ENCODE results near the gene PIP5K1C. TPM values are rescaled to one million over a fixed set of nuclear protein-coding genes. Genes with fewer than 3 reads are reported as not detected.
A peak's percentile ranks its signal among the peaks of the same experiment; 100 is the strongest.

Gene PIP5K1C
- total and polyA plus RNA-seq, 9 of the 15 experiments (the other 6 are each of a cell fraction or from before 2014, with no cell fraction given) = 0.38 to 22.1 (median 4.1) TPM

- TF ChIP-seq, protein P1, sequence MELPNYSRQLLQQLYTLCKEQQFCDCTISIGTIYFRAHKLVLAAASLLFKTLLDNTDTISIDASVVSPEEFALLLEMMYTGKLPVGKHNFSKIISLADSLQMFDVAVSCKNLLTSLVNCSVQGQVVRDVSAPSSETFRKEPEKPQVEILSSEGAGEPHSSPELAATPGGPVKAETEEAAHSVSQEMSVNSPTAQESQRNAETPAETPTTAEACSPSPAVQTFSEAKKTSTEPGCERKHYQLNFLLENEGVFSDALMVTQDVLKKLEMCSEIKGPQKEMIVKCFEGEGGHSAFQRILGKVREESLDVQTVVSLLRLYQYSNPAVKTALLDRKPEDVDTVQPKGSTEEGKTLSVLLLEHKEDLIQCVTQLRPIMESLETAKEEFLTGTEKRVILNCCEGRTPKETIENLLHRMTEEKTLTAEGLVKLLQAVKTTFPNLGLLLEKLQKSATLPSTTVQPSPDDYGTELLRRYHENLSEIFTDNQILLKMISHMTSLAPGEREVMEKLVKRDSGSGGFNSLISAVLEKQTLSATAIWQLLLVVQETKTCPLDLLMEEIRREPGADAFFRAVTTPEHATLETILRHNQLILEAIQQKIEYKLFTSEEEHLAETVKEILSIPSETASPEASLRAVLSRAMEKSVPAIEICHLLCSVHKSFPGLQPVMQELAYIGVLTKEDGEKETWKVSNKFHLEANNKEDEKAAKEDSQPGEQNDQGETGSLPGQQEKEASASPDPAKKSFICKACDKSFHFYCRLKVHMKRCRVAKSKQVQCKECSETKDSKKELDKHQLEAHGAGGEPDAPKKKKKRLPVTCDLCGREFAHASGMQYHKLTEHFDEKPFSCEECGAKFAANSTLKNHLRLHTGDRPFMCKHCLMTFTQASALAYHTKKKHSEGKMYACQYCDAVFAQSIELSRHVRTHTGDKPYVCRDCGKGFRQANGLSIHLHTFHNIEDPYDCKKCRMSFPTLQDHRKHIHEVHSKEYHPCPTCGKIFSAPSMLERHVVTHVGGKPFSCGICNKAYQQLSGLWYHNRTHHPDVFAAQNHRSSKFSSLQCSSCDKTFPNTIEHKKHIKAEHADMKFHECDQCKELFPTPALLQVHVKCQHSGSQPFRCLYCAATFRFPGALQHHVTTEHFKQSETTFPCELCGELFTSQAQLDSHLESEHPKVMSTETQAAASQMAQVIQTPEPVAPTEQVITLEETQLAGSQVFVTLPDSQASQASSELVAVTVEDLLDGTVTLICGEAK (IDR thresholded peaks at IDR 0.05) = peak; percentile 63; the same call in 1 of the 2 replicates
- TF ChIP-seq, protein P1 (CRISPR knock-in tag; IDR thresholded peaks at IDR 0.05) = no peak
- TF ChIP-seq CAMTA2 (CRISPR knock-in tag; conservative IDR thresholded peaks at IDR 0.05) (no peak), MITF (IDR thresholded peaks at IDR 0.05) (no peak), HLTF (IDR thresholded peaks at IDR 0.05) (no peak), NCOA4 (IDR thresholded peaks at IDR 0.05; ENCODE audit: partially characterized antibody) (no peak), ZNF354B (CRISPR knock-in tag; IDR thresholded peaks at IDR 0.05) (no peak), CBX3 (IDR thresholded peaks at IDR 0.05; ENCODE audit: borderline replicate concordance in 1 of 2, low read length in 2 of 2) (no peak; a peak in 1 of 3 replicates), TRIM24 (IDR thresholded peaks at IDR 0.05) (0 out of 4 replicates have a peak, but pooled peaks of 1 of the 2 experiments have one; percentile 4), SMARCC2 (IDR thresholded peaks at IDR 0.05; ENCODE audit: low read depth) (no peak), ARID2 (IDR thresholded peaks at IDR 0.05) (no peak), FOXA1 (IDR thresholded peaks at IDR 0.05; ENCODE audit: borderline replicate concordance) (no peak), NEUROD1 (IDR thresholded peaks at IDR 0.05; ENCODE audit: borderline replicate concordance, low read depth, low read length, partially characterized antibody) (no peak), ZNF707 (CRISPR knock-in tag; conservative IDR thresholded peaks at IDR 0.05) (no peak), KAT7 (CRISPR knock-in tag; IDR thresholded peaks at IDR 0.05; ENCODE audit: borderline replicate concordance) (no peak)
- TF ChIP-seq, protein P2, sequence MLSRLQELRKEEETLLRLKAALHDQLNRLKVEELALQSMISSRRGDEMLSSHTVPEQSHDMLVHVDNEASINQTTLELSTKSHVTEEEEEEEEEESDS (CRISPR knock-in tag; IDR thresholded peaks at IDR 0.05) = no peak
Observed at GRCh38 chr19:3608079-3608641, 92.1 kb downstream of the PIP5K1C start (continued).
